ENCODE results near the gene SLC10A7. TPM values are rescaled to one million over a fixed set of nuclear protein-coding genes. Genes with fewer than 3 reads are reported as not detected.

Gene SLC10A7
- polyA plus RNA-seq, 1 donor (not counting 4 experiments of a cell fraction or from before 2014, with no cell fraction given) = 12.7 TPM

DNA sequence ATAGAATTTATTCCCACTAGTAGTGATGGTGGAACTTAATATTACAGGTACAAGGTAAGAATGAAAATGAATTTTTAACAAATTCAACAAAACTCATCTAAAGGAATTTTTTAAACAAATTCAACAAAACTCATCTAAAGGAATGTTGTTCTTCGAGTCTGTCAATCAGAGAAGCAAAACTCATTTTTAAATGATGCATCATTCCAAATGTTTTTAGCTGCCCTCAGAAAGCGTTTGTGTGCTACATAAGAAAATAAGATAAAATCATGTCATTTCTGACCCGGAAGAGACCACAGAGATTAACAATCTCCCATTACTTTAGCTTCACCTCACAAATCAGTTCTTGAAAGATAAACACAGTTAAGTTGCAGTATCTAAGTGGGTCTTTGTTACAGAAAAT is 178.0 kb downstream of the SLC10A7 start:
- TF ChIP-seq, protein P1, sequence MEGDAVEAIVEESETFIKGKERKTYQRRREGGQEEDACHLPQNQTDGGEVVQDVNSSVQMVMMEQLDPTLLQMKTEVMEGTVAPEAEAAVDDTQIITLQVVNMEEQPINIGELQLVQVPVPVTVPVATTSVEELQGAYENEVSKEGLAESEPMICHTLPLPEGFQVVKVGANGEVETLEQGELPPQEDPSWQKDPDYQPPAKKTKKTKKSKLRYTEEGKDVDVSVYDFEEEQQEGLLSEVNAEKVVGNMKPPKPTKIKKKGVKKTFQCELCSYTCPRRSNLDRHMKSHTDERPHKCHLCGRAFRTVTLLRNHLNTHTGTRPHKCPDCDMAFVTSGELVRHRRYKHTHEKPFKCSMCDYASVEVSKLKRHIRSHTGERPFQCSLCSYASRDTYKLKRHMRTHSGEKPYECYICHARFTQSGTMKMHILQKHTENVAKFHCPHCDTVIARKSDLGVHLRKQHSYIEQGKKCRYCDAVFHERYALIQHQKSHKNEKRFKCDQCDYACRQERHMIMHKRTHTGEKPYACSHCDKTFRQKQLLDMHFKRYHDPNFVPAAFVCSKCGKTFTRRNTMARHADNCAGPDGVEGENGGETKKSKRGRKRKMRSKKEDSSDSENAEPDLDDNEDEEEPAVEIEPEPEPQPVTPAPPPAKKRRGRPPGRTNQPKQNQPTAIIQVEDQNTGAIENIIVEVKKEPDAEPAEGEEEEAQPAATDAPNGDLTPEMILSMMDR (optimal IDR thresholded peaks at IDR 0.05 in 1 of 3, IDR thresholded peaks at IDR 0.05 in 1 of 3, conservative IDR thresholded peaks at IDR 0.05 in 1 of 3; ENCODE audit: extremely low read depth in 1 of 3, insufficient read depth in 2 of 3, low read length in 3 of 3) = no peak
- TF ChIP-seq EZH2 (IDR thresholded peaks at IDR 0.05; ENCODE audit: low read length) = no peak
- Histone ChIP-seq H3K4me1 (ENCODE audit: control insufficient read depth, extremely low read depth, insufficient read depth, low read length) (no peaks in the 10 kb centered on the region), H3K27me3 (ENCODE audit: control insufficient read depth, extremely low read depth, insufficient read depth, low read length) (no peaks in the 10 kb centered on the region), H3K4me3 (ENCODE audit: control insufficient read depth in 2 of 3, extremely low read depth in 1 of 3, insufficient read depth in 2 of 3, low read depth in 1 of 3, low read length in 3 of 3) (no peak overlapping the region), H3K9me3 (ENCODE audit: control insufficient read depth, low read depth, low read length) (no peaks in the 10 kb centered on the region), H2AFZ (ENCODE audit: control insufficient read depth, low read length) (no peak overlapping the region), H3K9ac (ENCODE audit: control insufficient read depth, extremely low read depth, insufficient read depth, low read length) (no peak overlapping the region), H3K27ac (ENCODE audit: control insufficient read depth, insufficient read depth, low read length) (no peak overlapping the region), H3K9me1 (ENCODE audit: control insufficient read depth, extremely low read depth, insufficient read depth, low read length) (no peaks in the 10 kb centered on the region), H3K36me3 (ENCODE audit: control insufficient read depth in 2 of 2, extremely low read depth in 1 of 2, insufficient read depth in 2 of 2, low read length in 2 of 2) (no peaks in the 10 kb centered on the region), H3K4me2 (ENCODE audit: control insufficient read depth, extremely low read depth, insufficient read depth, low read depth, low read length) (no peak overlapping the region), H3K79me2 (ENCODE audit: control insufficient read depth, insufficient read depth, low read length) (no peaks in the 10 kb centered on the region), H4K20me1 (ENCODE audit: control insufficient read depth, extremely low read depth, insufficient read depth, low read length) (no peaks in the 10 kb centered on the region)
- no peak for DNase-seq (ENCODE audit: low read depth, low spot score)
- FAIRE-seq = no peak
- dilution Hi-C loops (cut with MboI; ENCODE audit: extremely low pct_ligation_motif_present, low sequenced_read_pairs) = no loop called here

DNA sequence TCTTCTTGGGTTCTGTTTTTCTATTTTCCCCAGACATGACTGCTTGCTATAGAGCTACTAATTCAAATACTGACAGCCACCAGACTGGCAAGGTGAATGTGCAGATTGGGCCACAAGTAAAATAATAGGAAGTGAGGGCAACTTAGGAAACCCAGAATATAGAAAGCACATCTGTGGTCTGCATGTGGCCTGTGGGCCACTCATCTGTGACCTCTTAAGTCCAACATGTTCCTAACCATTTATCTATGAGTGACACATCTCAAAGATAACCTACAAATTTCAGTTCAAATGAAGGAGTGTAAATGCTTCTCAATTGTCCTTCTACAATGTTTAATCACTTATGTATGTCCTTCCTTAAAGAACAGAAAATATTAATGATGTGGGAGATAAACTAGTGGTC is 178.5 kb downstream of the SLC10A7 start:
- no peaks in the 10 kb centered on the region for H3K4me1 ChIP-seq (ENCODE audit: control insufficient read depth, extremely low read depth, insufficient read depth, low read length)
- H3K9me3 ChIP-seq (ENCODE audit: control insufficient read depth, low read depth, low read length) = no peaks in the 10 kb centered on the region
- H3K27me3 ChIP-seq (ENCODE audit: control insufficient read depth, extremely low read depth, insufficient read depth, low read length) = no peaks in the 10 kb centered on the region
- no peaks in the 10 kb centered on the region for H3K79me2 ChIP-seq (ENCODE audit: control insufficient read depth, insufficient read depth, low read length)
- H3K27ac ChIP-seq (ENCODE audit: control insufficient read depth, insufficient read depth, low read length) = no peak overlapping the region
- H4K20me1 ChIP-seq (ENCODE audit: control insufficient read depth, extremely low read depth, insufficient read depth, low read length) = no peaks in the 10 kb centered on the region
- FAIRE-seq (no peak), DNase-seq (ENCODE audit: low read depth, low spot score) (no peak)
- H3K4me3 ChIP-seq (ENCODE audit: control insufficient read depth in 2 of 3, extremely low read depth in 1 of 3, insufficient read depth in 2 of 3, low read depth in 1 of 3, low read length in 3 of 3) = no peak overlapping the region
- H3K9me1 ChIP-seq (ENCODE audit: control insufficient read depth, extremely low read depth, insufficient read depth, low read length) = no peaks in the 10 kb centered on the region
- no peak overlapping the region for H3K9ac ChIP-seq (ENCODE audit: control insufficient read depth, extremely low read depth, insufficient read depth, low read length)
- no peaks in the 10 kb centered on the region for H3K36me3 ChIP-seq (ENCODE audit: control insufficient read depth in 2 of 2, extremely low read depth in 1 of 2, insufficient read depth in 2 of 2, low read length in 2 of 2)
- dilution Hi-C loops (cut with MboI; ENCODE audit: extremely low pct_ligation_motif_present, low sequenced_read_pairs) = no loop called here
- H2AFZ ChIP-seq (ENCODE audit: control insufficient read depth, low read length) = no peak overlapping the region
- TF ChIP-seq, protein P1 (optimal IDR thresholded peaks at IDR 0.05 in 1 of 3, IDR thresholded peaks at IDR 0.05 in 1 of 3, conservative IDR thresholded peaks at IDR 0.05 in 1 of 3; ENCODE audit: extremely low read depth in 1 of 3, insufficient read depth in 2 of 3, low read length in 3 of 3) = no peak
- no peak for TF ChIP-seq EZH2 (IDR thresholded peaks at IDR 0.05; ENCODE audit: low read length)
- H3K4me2 ChIP-seq (ENCODE audit: control insufficient read depth, extremely low read depth, insufficient read depth, low read depth, low read length) = no peak overlapping the region

All from keratinocyte (primary cell).